ENCODE data around the gene TBC1D2.

Gene TBC1D2

GRCh38 chr9:98218562-98219363 is 36.7 kb downstream of the TBC1D2 start:
- no peak for DNase-seq (ENCODE audit: low spot score)

- no peak for DNase-seq (ENCODE audit: low spot score)
Measured at GRCh38 chr9:98217255-98217654, 38.2 kb downstream of the TBC1D2 start.

GRCh38 chr9:98216391-98216790 is 39.1 kb downstream of the TBC1D2 start:
- no peak for DNase-seq (ENCODE audit: low spot score)

- DNase-seq (ENCODE audit: low spot score) = no peak
Measured at GRCh38 chr9:98215821-98216220, 39.6 kb downstream of the TBC1D2 start.

GRCh38 chr9:98215271-98215670 is 40.2 kb downstream of the TBC1D2 start:
- DNase-seq (ENCODE audit: low spot score) = no peak

GRCh38 chr9:98214811-98215210 is 40.6 kb downstream of the TBC1D2 start:
- DNase-seq (ENCODE audit: low spot score) = no peak

GRCh38 chr9:98211260-98211659 is 44.2 kb downstream of the TBC1D2 start:
- DNase-seq (ENCODE audit: low spot score) = no peak

GRCh38 chr9:98210435-98210834 is 45.0 kb downstream of the TBC1D2 start:
- no peak for DNase-seq (ENCODE audit: low spot score)

GRCh38 chr9:98209530-98209929 is 45.9 kb downstream of the TBC1D2 start:
- no peak for DNase-seq (ENCODE audit: low spot score)

- no peak for DNase-seq (ENCODE audit: low spot score)
Measured at GRCh38 chr9:98208635-98209034, 46.8 kb downstream of the TBC1D2 start.

GRCh38 chr9:98207606-98208005 is 47.8 kb downstream of the TBC1D2 start:
- DNase-seq (ENCODE audit: low spot score) = no peak

- no peak for DNase-seq (ENCODE audit: low spot score)
Measured at GRCh38 chr9:98206754-98207153, 48.7 kb downstream of the TBC1D2 start.

- no peak for DNase-seq (ENCODE audit: low spot score)
Measured at GRCh38 chr9:98204692-98205091, 50.8 kb downstream of the TBC1D2 start.

- DNase-seq (ENCODE audit: low spot score) = no peak
Measured at GRCh38 chr9:98203153-98203552, 52.3 kb downstream of the TBC1D2 start.

- no peak for DNase-seq (ENCODE audit: low spot score)
Measured at GRCh38 chr9:98202252-98202651, 53.2 kb downstream of the TBC1D2 start.

GRCh38 chr9:98201749-98202148 is 53.7 kb downstream of the TBC1D2 start:
- DNase-seq (ENCODE audit: low spot score) = no peak

- DNase-seq (ENCODE audit: low spot score) = no peak
Measured at GRCh38 chr9:98201102-98201501, 54.3 kb downstream of the TBC1D2 start.

GRCh38 chr9:98199388-98200033 is 55.9 kb downstream of the TBC1D2 start:
- DNase-seq (ENCODE audit: low spot score) = no peak

GRCh38 chr9:98195671-98196070 is 59.8 kb downstream of the TBC1D2 start:
- DNase-seq (ENCODE audit: low spot score) = no peak

GRCh38 chr9:98193336-98193944 is 62.0 kb downstream of the TBC1D2 start:
- DNase-seq (ENCODE audit: low spot score) = no peak

- DNase-seq (ENCODE audit: low spot score) = no peak
Measured at GRCh38 chr9:98192503-98193335, 62.7 kb downstream of the TBC1D2 start, which contains the start of gene CORO2A. TSS of gene CORO2A (minus strand) at chr9:98192637. CDS start at chr9:98157660, 34,977 bp downstream.
